ENCODE results near the gene NFKBIB. TPM values are rescaled to one million over a fixed set of nuclear protein-coding genes. Genes with fewer than 3 reads are reported as not detected.

The NFKBIB gene
- total RNA-seq, 1 experiment from 2014 or later, result 33.8 TPM

DNA sequence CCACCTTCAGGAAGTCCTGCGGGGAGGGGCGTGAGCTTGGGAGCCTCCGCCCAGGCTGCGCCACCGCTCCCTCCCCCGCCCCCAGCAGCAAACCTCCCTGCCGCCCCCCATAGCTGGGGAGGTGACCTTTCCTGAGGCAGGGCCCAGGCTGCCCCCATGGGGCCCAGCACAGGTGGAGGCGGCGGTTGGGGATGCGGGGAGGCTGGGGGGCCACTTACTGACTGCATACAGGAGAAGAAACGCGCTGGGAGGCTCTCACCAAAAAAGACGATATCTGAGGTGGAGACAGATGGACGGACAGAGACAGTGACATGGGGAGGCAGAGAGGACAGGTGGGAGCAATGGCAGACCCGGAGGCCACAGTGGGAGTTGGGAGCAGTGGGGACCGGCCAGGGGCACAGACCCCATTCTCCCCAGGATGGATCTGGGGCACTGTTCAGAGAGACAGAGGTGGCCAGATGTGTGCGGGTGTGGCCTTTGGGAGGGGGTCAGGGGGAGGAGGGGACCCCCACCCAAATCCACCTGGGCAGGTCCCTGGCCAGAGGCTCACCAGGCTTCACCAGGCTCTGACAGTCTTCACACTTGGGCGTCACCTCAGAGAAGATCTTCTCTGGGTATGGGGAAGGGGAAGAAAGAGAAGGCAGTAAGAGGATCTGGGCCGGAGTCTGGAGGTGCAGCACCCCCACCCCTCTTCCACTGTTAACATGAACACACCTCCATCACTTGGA, 18.7 kb upstream of the NFKBIB start:
- H3K14ac ChIP-seq (ENCODE audit: insufficient read depth, low read length), result no peak overlapping the region
- no peak overlapping the region for H4K5ac ChIP-seq (ENCODE audit: insufficient read length, low read depth, low read length)
- H3K79me2 ChIP-seq (ENCODE audit: insufficient read depth, low read length), result no peaks in the 10 kb centered on the region
- no peak overlapping the region for H2AK5ac ChIP-seq (ENCODE audit: insufficient read length, low read length)
- TF ChIP-seq, protein P1, sequence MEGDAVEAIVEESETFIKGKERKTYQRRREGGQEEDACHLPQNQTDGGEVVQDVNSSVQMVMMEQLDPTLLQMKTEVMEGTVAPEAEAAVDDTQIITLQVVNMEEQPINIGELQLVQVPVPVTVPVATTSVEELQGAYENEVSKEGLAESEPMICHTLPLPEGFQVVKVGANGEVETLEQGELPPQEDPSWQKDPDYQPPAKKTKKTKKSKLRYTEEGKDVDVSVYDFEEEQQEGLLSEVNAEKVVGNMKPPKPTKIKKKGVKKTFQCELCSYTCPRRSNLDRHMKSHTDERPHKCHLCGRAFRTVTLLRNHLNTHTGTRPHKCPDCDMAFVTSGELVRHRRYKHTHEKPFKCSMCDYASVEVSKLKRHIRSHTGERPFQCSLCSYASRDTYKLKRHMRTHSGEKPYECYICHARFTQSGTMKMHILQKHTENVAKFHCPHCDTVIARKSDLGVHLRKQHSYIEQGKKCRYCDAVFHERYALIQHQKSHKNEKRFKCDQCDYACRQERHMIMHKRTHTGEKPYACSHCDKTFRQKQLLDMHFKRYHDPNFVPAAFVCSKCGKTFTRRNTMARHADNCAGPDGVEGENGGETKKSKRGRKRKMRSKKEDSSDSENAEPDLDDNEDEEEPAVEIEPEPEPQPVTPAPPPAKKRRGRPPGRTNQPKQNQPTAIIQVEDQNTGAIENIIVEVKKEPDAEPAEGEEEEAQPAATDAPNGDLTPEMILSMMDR (conservative IDR thresholded peaks at IDR 0.05), result no peak
- H3K4me1 ChIP-seq (ENCODE audit: insufficient read depth, low read length), result peaks cover 3% of the 10 kb centered on the region; the same call in 1 of the 2 replicates
- H2BK5ac ChIP-seq (ENCODE audit: insufficient read length, low read length), result no peak overlapping the region
- H2BK20ac ChIP-seq (ENCODE audit: low read depth, low read length, poor library complexity, severe bottlenecking), result no peak overlapping the region
- no peak overlapping the region for H3K23ac ChIP-seq (ENCODE audit: insufficient read length, low read depth, low read length)
- no peak overlapping the region for H2AFZ ChIP-seq (ENCODE audit: low read length)
- H3K4me2 ChIP-seq (ENCODE audit: insufficient read depth, insufficient read length, low read length), result no peak overlapping the region
- H3K27me3 ChIP-seq (ENCODE audit: insufficient read depth, low read length), result no peaks in the 10 kb centered on the region
- H3K23me2 ChIP-seq (ENCODE audit: insufficient read length, low read depth, low read length, poor library complexity, severe bottlenecking), result no peaks in the 10 kb centered on the region
- no peaks in the 10 kb centered on the region for H3K27me3 Mint-ChIP-seq (ENCODE audit: low read depth)
- H3K9me3 Mint-ChIP-seq, result no peaks in the 10 kb centered on the region
- no peak overlapping the region for H2BK120ac ChIP-seq (ENCODE audit: low read depth, low read length, poor library complexity, severe bottlenecking)
- H4K8ac ChIP-seq (replicated peaks; ENCODE audit: insufficient read length, low read depth, low read length), result no peak overlapping the region
- no peak overlapping the region for H4K91ac ChIP-seq (ENCODE audit: insufficient read length, low read depth, low read length)
- H3T11ph ChIP-seq (ENCODE audit: low read length), result no peak overlapping the region
- no peak overlapping the region for H3K4me3 Mint-ChIP-seq
- H3K9ac ChIP-seq (ENCODE audit: extremely low read depth, insufficient read length, low read length), result no peak overlapping the region
- H3K4me1 Mint-ChIP-seq, result peaks cover 19 to 34% of the 10 kb centered on the region in 2 experiments
- H3K9me3 ChIP-seq (ENCODE audit: control insufficient read depth, low read depth, low read length), result no peaks in the 10 kb centered on the region
- no peak overlapping the region for H3K4ac ChIP-seq (ENCODE audit: low read depth, low read length)
- no peak overlapping the region for H2BK15ac ChIP-seq (ENCODE audit: low read depth, low read length)
- H3K18ac ChIP-seq (ENCODE audit: insufficient read length, low read depth, low read length), result no peak overlapping the region
- H2BK12ac ChIP-seq (ENCODE audit: insufficient read length, low read depth, low read length), result no peak overlapping the region
- H3K79me1 ChIP-seq (ENCODE audit: insufficient read depth, low read depth, low read length, poor library complexity, severe bottlenecking), result no peaks in the 10 kb centered on the region
- H4K20me1 ChIP-seq (ENCODE audit: control insufficient read depth, insufficient read depth, insufficient read length), result peaks cover 3% of the 10 kb centered on the region
- peak overlapping the region in 1 of 3 experiments; percentile 40; a peak in 2 of 7 replicates for H3K27ac Mint-ChIP-seq
- no peak overlapping the region for H3K27ac ChIP-seq (ENCODE audit: insufficient read length, low read depth, low read length)
- no peaks in the 10 kb centered on the region; a peak in 1 of 7 replicates for H3K36me3 Mint-ChIP-seq (ENCODE audit: insufficient read depth in 1 of 3, low read depth in 3 of 3)
- WGBS (ENCODE audit: extremely low coverage, insufficient read length, low lambda C conversion rate), result no CpG with 5 or more reads among the region's 19 CpGs
- no peak for DNase-seq
- H3K56ac ChIP-seq (ENCODE audit: insufficient read length, low read depth, low read length), result no peak overlapping the region
